K562 (cell line): ENCODE measurements around the gene HSPB7. TPM values are rescaled to one million over a fixed set of nuclear protein-coding genes. Genes with fewer than 3 reads are reported as not detected.
A peak's percentile ranks its signal among the peaks of the same experiment; 100 is the strongest.

Experiments
- E2F1 ChIP-seq: sonication (generic); formaldehyde crosslinking; IDR thresholded peaks from 2 replicates; pipeline ENCODE4 v1.8.1; 2023; ENCODE audit warnings: mild to moderate bottlenecking, missing genetic modification reagents, moderate library complexity
- FOXA3 ChIP-seq, 2 experiments: fragments of 450-650 bp in 1 of 2; sonication (generic) in 1 of 2; formaldehyde crosslinking; IDR thresholded peaks in 1 of 2; conservative IDR thresholded peaks in 1 of 2; 2 replicates each; pipeline versions ENCODE4 v1.4.0 to v1.8.0; 2020 to 2022; ENCODE audit warnings: mild to moderate bottlenecking in 2 of 2, missing genetic modification reagents in 1 of 2
- FOXO4 ChIP-seq: fragments of 450-650 bp; formaldehyde crosslinking; IDR thresholded peaks from 2 replicates; pipeline ENCODE4 v1.4.0; 2020; ENCODE audit warnings: mild to moderate bottlenecking, moderate library complexity
- PREB ChIP-seq: sonication (generic); formaldehyde crosslinking; IDR thresholded peaks from 2 replicates; pipeline ENCODE4 v1.8.1; 2023; ENCODE audit warnings: mild to moderate bottlenecking, missing genetic modification reagents
- RAD21 ChIP-seq, 2 experiments: fragments of 250-450 bp in 1 of 2; fragments of 450-650 bp in 1 of 2; sonication (Bioruptor Pico) in 1 of 2; formaldehyde crosslinking in 1 of 2; IDR thresholded peaks in 1 of 2; conservative IDR thresholded peaks in 1 of 2; 2 replicates each; pipeline versions ENCODE4 v1.4.0 to v1.8.0; 2020 to 2022; ENCODE audit warnings: mild to moderate bottlenecking in 2 of 2, moderate library complexity in 1 of 2
- RHOXF2B ChIP-seq: fragments of 250-450 bp; sonication (Bioruptor Pico); conservative IDR thresholded peaks from 2 replicates; pipeline ENCODE4 v1.5.1; 2021
- SMC3 ChIP-seq: conservative IDR thresholded peaks from 2 replicates; pipeline ENCODE4 v1.6.1; 2011; ENCODE audit warnings: low read depth, low read length, improper control_type of control experiment; ENCODE audit not compliant: insufficient read depth
- SP1 ChIP-seq: sonication (generic); formaldehyde crosslinking; IDR thresholded peaks from 2 replicates; pipeline ENCODE4 v1.8.1; 2022; ENCODE audit warnings: mild to moderate bottlenecking, missing genetic modification reagents
- SRSF9 ChIP-seq: fragments of 200-400 bp; formaldehyde crosslinking; IDR thresholded peaks from 2 replicates; pipeline ENCODE4 v1.6.1; 2017; ENCODE audit warnings: low read depth, low read length, borderline replicate concordance
- STAG1 ChIP-seq: sonication (generic); formaldehyde crosslinking; IDR thresholded peaks from 2 replicates; pipeline ENCODE4 v1.5.0; 2020; ENCODE audit warnings: missing genetic modification reagents, borderline replicate concordance
- ZNF592 ChIP-seq: fragments of 450-650 bp; IDR thresholded peaks from 2 replicates; pipeline ENCODE4 v1.6.1; 2017; ENCODE audit warnings: antibody characterized with exemption, mild to moderate bottlenecking
- polyA plus RNA-seq, 8 experiments: library from polyadenylated mRNA; depleted of rRNA in 4 of 8; stranded (reverse) in 5 of 8; unstranded in 3 of 8; fragments of >200 nt; fragmentation: Nextera tagmentation in 2 of 8; fragmentation: Illumina TruSeq in 1 of 8; extraction: Ambion mirVana in 2 of 8; extraction: Trizol in 1 of 8; gene quantifications; 2 replicates each; pipeline versions ENCODE4 v1.2.1 to v1.2.3, GENCODE V29; 2011 to 2014; ENCODE audit warnings: inconsistent platforms in 1 of 8, missing spikeins in 1 of 8
- total RNA-seq, 7 experiments: library from RNA; depleted of rRNA in 6 of 7; stranded (reverse); fragments of >200 nt in 6 of 7; fragmentation: Illumina TruSeq in 2 of 7; extraction: Trizol in 2 of 7; gene quantifications; 2 replicates each; pipeline versions ENCODE4 v1.2.1 to v1.2.3, GENCODE V29; 2011 to 2021; ENCODE audit warnings: low replicate concordance in 1 of 7

HSPB7 gene
- total and polyA plus RNA-seq, 9 of the 15 experiments (the other 6 are each of a cell fraction or from before 2014, with no cell fraction given), result 0.05 to 0.19 (median 0.07) TPM; not detected in 6

GRCh38 chr1:15994590-15995351, 23.1 kb downstream of the HSPB7 start (continued):
- TF ChIP-seq RAD21 (CRISPR knock-in tag; conservative IDR thresholded peaks at IDR 0.05 in 1 of 2, IDR thresholded peaks at IDR 0.05 in 1 of 2), result peak; percentile 75 to 96
- no peak for TF ChIP-seq RHOXF2B
- peak; percentile 10 to 72; a peak in 1 of 4 replicates for TF ChIP-seq FOXA3 (CRISPR knock-in tag; conservative IDR thresholded peaks at IDR 0.05 in 1 of 2, IDR thresholded peaks at IDR 0.05 in 1 of 2)
- TF ChIP-seq FOXO4 (CRISPR knock-in tag), result no peak
- peak; percentile 94 for TF ChIP-seq STAG1
- no peak for TF ChIP-seq ZNF592
- 0 out of 2 replicates have a peak, but pooled peaks have one; percentile 32 for TF ChIP-seq SP1 (CRISPR knock-in tag)
- TF ChIP-seq SMC3, result peak; percentile 84
- TF ChIP-seq E2F1 (CRISPR knock-in tag), result no peak
- no peak for TF ChIP-seq PREB (CRISPR knock-in tag)
- no peak for TF ChIP-seq SRSF9
